RWPE2 (cell line): ENCODE measurements around the gene RER1.

Source experiments
- ATAC-seq: fragments of 200-7000 bp; cut with Tn5 transposase; 3 replicates; pipeline ENCODE4 v1.9.1; 2021; ENCODE audit warnings: low read depth
- DNase-seq: peaks from one replicate; pipeline ENCODE4 v3.0.0-alpha.2; 2020; ENCODE audit warnings: low spot score
- H3K27ac ChIP-seq: fragments of 450-650 bp; 2 replicates; pipeline ENCODE4 v1.5.1; 2017; ENCODE audit warnings: mild to moderate bottlenecking; ENCODE audit not compliant: poor library complexity, severe bottlenecking
- H3K27me3 ChIP-seq: fragments of 250-450 bp; sonication (Bioruptor Pico); 2 replicates; pipeline ENCODE4 v1.5.1; 2021; ENCODE audit warnings: mild to moderate bottlenecking, moderate library complexity; ENCODE audit not compliant: insufficient read depth, poor library complexity, severe bottlenecking
- H3K36me3 ChIP-seq: fragments of 250-450 bp; sonication (Bioruptor Pico); 2 replicates; pipeline ENCODE4 v1.5.1; 2020; ENCODE audit warnings: low read depth, mild to moderate bottlenecking, moderate library complexity
- H3K4me1 ChIP-seq: fragments of 250-450 bp; sonication (Bioruptor Pico); 2 replicates; pipeline ENCODE4 v1.5.1; 2021; ENCODE audit warnings: mild to moderate bottlenecking, moderate library complexity; ENCODE audit not compliant: insufficient read depth, poor library complexity, severe bottlenecking
- H3K4me3 ChIP-seq: fragments of 250-450 bp; sonication (Bioruptor Pico); 2 replicates; pipeline ENCODE4 v1.5.1; 2021; ENCODE audit warnings: mild to moderate bottlenecking, moderate library complexity; ENCODE audit not compliant: severe bottlenecking
- H3K9me3 ChIP-seq: fragments of 250-450 bp; sonication (Bioruptor Pico); 2 replicates; pipeline ENCODE4 v1.5.1; 2021; ENCODE audit warnings: mild to moderate bottlenecking, moderate library complexity; ENCODE audit not compliant: severe bottlenecking
- TF ChIP-seq, protein P1 (sequence below): fragments of 450-650 bp; IDR thresholded peaks from one replicate; pipeline ENCODE4 v1.5.1; 2017; ENCODE audit warnings: mild to moderate bottlenecking, moderate library complexity; ENCODE audit not compliant: poor library complexity, severe bottlenecking

Gene RER1

DNA sequence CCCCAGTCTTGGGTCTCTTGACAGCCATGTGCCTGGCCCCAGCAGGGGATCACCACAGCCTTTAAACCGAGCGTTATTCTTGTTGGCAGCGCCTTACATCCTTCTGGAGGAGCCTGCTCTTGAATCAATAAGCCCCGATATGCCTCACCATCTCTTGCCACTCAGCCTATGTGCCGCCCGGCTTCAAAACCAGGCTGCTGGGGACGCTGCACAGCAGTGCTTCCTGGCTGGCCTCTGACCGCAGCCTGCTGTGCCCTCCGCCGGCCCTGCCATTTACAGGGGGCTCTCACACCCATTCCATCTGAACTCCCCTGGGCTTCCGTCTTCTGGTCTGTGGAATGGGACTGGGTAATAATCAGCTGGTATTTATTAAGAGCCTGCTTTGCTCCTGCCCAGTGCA, 23.7 kb downstream of the RER1 start:
- H3K36me3 ChIP-seq = no peaks in the 10 kb centered on the region
- ATAC-seq (no peak), DNase-seq (no peak)
- H3K9me3 ChIP-seq = no peaks in the 10 kb centered on the region
- peaks cover 21% of the 10 kb centered on the region for H3K4me1 ChIP-seq
- H3K4me3 ChIP-seq = no peak overlapping the region
- TF ChIP-seq, protein P1, sequence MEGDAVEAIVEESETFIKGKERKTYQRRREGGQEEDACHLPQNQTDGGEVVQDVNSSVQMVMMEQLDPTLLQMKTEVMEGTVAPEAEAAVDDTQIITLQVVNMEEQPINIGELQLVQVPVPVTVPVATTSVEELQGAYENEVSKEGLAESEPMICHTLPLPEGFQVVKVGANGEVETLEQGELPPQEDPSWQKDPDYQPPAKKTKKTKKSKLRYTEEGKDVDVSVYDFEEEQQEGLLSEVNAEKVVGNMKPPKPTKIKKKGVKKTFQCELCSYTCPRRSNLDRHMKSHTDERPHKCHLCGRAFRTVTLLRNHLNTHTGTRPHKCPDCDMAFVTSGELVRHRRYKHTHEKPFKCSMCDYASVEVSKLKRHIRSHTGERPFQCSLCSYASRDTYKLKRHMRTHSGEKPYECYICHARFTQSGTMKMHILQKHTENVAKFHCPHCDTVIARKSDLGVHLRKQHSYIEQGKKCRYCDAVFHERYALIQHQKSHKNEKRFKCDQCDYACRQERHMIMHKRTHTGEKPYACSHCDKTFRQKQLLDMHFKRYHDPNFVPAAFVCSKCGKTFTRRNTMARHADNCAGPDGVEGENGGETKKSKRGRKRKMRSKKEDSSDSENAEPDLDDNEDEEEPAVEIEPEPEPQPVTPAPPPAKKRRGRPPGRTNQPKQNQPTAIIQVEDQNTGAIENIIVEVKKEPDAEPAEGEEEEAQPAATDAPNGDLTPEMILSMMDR = no peak
- H3K27me3 ChIP-seq = no peaks in the 10 kb centered on the region
- no peak overlapping the region for H3K27ac ChIP-seq

- H3K4me3 ChIP-seq = no peak overlapping the region
- no peak for ATAC-seq
- TF ChIP-seq, protein P1 = peak; percentile 15
- H3K27ac ChIP-seq = no peak overlapping the region
- H3K4me1 ChIP-seq = peaks cover 21% of the 10 kb centered on the region
- no peaks in the 10 kb centered on the region for H3K27me3 ChIP-seq
- no peaks in the 10 kb centered on the region for H3K36me3 ChIP-seq
- no peak for DNase-seq
- no peaks in the 10 kb centered on the region for H3K9me3 ChIP-seq
Measured at GRCh38 chr1:2415801-2416208, 24.2 kb downstream of the RER1 start.

DNA sequence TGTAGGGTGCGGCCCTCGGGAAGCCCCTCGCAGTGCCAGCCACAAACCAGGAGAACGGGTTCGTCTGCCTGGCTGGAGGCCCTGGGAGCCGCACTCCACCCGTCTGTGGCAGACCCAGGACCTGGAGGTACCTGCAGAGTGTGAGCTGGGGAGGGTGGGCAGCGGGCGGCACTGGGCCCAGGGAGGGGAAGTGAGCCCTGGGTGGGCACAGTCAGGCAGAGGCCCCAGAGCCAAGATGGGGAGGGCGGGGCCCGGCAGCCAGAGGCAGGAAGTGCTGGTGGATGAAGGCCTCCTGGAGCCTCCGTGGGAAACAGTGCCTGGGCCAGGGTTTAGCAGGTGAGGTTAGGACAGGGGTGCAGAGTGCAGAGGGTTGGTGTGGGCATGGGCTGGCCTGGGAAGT, 24.8 kb downstream of the RER1 start:
- DNase-seq = no peak
- TF ChIP-seq, protein P1 = no peak
- no peaks in the 10 kb centered on the region for H3K9me3 ChIP-seq
- no peaks in the 10 kb centered on the region for H3K27me3 ChIP-seq
- H3K36me3 ChIP-seq = no peaks in the 10 kb centered on the region
- peaks cover 21% of the 10 kb centered on the region for H3K4me1 ChIP-seq
- 0 out of 3 replicates have a peak, but pooled peaks have one; percentile 1 for ATAC-seq
- peak overlapping the region; percentile 3 for H3K4me3 ChIP-seq
- no peak overlapping the region for H3K27ac ChIP-seq

- TF ChIP-seq, protein P1 = no peak
- Histone ChIP-seq H3K27me3 (no peaks in the 10 kb centered on the region), H3K9me3 (no peaks in the 10 kb centered on the region), H3K27ac (no peak overlapping the region), H3K4me1 (peaks cover 21% of the 10 kb centered on the region), H3K36me3 (no peaks in the 10 kb centered on the region), H3K4me3 (no peak overlapping the region)
- ATAC-seq (no peak), DNase-seq (no peak)
Measured at GRCh38 chr1:2417083-2417832, 25.6 kb downstream of the RER1 start.

DNA sequence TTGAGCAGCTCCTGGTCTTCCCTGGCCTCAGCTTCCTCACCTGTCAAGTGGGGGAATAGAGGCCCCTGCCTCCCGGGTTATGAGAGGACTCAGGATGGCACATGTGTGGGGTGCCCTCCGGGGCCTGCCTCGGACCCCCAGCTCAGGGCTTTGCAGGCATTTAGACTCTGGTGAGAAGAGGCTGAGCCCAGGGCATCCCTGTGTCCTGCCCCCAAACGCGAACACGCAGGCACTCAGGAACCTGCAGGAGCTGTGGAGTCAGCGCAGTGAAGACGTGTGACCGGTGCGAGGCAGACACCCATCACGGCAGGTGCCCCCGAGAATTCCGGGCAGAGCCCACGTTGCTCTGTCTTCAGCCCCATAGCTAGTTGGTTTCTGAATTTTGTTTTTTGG, 26.2 kb downstream of the RER1 start:
- no peak for ATAC-seq
- H3K27me3 ChIP-seq = no peaks in the 10 kb centered on the region
- peaks cover 21% of the 10 kb centered on the region for H3K4me1 ChIP-seq
- H3K36me3 ChIP-seq = no peaks in the 10 kb centered on the region
- no peak overlapping the region for H3K4me3 ChIP-seq
- H3K9me3 ChIP-seq = no peaks in the 10 kb centered on the region
- no peak overlapping the region for H3K27ac ChIP-seq
- no peak for DNase-seq
- TF ChIP-seq, protein P1 = no peak
